LNCAP (cell line): ENCODE measurements around the gene KCNK7.

ENCODE experiments used
- TF ChIP-seq, protein P1 (sequence below): fragments of 450-650 bp; IDR thresholded peaks from 2 replicates; pipeline ENCODE4 v1.5.1; 2017; ENCODE audit warnings: mild to moderate bottlenecking

Gene KCNK7

DNA sequence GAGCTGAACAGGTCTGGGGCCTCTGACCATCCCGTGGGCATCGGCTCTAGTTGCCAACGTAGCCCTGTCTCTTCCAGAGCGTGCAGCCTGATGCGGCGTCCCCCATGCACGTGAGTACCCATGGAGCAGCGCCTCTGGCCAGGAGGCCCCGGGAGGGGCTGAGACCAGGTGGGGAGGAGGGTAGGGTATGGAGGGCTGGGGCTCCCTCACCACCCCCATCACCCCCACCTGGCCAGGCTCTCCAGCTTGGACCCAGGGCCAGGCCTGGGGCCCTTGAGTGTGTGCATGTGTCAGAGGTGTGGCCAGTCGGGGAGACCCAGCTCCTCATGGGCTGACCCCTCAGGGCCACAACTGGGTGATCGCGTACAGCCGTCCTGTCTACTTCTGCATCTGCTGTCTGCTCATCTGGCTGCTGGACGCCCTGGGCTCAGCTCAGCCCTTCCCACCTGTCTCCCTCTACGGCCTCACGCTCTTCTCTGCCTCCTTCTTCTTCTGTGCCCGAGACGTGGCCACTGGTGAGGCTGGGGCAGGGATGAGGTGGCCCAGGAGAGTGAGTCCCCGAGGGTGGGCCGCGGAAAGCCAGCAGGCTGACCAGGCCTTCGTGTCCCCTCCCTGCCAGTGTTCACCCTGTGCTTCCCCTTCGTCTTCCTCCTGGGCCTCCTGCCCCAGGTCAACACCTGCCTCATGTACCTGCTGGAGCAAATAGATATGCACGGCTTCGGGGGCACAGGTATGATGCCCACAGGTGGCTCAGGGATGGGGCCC lies 28.4 kb upstream of the KCNK7 start:
- TF ChIP-seq, protein P1, sequence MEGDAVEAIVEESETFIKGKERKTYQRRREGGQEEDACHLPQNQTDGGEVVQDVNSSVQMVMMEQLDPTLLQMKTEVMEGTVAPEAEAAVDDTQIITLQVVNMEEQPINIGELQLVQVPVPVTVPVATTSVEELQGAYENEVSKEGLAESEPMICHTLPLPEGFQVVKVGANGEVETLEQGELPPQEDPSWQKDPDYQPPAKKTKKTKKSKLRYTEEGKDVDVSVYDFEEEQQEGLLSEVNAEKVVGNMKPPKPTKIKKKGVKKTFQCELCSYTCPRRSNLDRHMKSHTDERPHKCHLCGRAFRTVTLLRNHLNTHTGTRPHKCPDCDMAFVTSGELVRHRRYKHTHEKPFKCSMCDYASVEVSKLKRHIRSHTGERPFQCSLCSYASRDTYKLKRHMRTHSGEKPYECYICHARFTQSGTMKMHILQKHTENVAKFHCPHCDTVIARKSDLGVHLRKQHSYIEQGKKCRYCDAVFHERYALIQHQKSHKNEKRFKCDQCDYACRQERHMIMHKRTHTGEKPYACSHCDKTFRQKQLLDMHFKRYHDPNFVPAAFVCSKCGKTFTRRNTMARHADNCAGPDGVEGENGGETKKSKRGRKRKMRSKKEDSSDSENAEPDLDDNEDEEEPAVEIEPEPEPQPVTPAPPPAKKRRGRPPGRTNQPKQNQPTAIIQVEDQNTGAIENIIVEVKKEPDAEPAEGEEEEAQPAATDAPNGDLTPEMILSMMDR: no peak

DNA sequence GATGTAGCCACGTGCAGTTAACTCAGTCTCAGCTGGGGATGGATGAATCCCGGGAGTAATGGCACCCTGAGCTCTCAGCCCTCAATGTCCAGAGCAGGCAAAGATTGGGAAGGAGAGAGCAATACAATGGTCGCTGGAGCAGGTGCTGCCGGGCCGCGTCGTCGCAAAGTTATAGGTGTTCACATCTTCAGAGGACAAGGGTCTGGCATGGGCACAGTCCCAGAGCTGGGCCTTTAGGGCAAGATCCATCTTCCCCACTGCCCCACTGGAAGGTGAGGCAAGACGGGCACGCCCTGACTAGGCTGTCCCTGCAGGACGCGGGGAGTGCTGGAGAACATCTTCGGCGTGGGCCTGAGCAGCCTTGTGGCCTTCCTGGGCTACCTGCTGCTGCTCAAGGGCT lies 27.6 kb upstream of the KCNK7 start:
- TF ChIP-seq, protein P1: no peak

DNA sequence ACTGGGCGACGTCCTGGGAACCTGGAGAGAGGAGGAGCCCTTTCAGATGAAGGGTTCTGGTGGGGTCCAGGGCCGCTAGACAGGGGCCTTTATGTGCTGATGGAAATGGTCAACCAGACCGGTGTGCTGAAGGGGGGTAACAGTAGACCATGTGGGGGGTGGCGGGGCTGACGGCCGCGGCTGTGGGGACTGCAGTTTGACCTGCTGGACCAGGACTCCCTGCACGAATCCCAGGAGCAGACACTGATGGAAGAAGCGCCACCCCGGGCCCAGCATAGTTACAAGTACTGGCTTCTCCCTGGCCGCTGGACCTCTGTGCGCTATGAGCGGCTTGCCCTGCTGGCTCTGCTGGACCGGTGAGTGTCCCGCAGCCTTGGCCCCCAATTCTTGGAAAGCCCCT lies 26.4 kb upstream of the KCNK7 start:
- TF ChIP-seq, protein P1: no peak

DNA sequence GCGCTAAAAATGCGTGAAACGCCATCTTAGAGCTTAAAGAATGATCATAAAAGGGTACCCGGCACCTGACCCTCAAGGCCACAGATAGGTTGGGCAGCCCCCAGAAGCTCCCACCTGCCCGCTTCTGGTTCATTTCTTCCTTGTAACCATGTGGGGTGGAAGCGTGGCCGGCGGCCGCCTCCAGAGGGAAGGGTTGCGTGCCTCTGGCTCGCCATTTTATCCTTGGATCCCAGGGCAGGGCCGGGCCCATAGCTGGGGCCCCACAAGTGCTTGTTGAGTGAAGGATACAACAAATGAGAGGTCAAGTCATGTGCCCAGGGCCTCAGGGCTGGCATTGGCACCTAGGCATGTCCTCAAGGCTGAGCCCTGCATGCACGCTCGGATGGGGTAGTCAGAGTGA lies 25.9 kb upstream of the KCNK7 start:
- TF ChIP-seq, protein P1: no peak

DNA sequence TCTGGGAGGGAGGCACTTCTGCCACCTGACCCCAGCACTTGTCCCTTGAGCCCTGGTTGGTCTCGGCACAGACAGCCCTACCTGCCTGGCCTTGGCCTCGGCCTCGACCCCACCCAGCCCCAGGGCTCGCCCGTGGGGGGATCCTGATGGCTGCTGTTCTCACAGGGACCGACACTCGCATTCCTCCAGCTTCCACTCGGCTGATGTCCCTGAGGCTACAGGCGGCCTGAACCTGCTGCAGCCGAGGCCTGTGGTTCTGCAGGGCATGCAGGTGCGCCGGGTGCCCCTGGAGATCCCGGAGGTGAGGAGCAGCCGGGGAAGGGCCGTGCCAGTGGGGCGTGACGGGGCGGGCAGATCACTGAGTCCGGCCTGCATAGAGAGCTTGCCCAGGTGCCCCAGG lies 25.1 kb upstream of the KCNK7 start:
- TF ChIP-seq, protein P1: no peak

DNA sequence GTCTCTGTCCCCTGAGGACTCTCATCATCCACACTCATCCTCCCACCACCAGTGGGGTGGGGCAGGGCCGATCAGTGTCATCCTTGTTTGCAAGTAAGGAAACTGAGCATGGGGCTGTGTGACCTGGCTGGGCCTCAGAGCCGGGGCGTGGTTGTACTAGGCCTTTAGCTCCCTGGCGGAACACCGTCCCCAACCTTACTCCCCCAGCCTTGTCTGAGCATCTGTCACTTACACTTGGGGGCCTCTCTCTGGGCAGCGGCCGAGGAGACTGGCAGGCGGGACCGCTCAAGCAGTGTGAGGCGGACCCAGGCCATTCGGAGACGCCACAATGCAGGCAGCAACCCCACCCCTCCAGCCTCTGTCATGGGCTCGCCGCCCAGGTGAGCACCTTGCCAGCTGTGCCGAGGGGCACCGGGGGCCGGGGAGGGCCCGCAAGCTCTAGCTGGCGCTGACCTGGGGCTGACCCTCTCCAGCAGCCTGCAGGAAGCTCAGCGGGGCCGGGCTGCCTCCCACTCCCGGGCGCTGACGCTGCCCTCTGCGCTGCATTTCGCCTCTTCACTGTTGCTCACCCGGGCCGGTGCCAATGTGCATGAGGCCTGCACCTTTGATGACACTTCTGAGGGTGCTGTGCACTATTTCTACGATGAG lies 23.8 kb upstream of the KCNK7 start:
- TF ChIP-seq, protein P1: no peak

DNA sequence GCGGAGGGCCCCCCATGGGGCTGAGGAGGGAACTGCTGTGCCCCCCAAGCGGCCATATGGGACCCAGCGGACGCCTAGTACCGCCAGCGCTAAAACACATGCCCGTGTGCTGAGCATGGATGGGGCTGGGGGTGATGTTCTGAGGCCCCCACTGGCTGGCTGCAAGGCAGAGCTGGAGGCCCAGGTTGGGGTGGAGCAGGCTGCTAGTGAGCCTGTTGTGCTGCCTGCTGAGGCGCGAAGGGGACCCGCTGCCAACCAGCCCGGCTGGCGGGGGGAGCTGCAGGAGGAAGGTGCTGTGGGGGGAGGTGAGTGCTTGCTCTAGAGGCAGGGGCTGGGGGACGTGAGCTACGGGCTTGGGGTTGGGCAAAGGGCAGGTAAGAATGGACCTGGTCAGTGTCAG lies 23.2 kb upstream of the KCNK7 start:
- TF ChIP-seq, protein P1: no peak
